ENCODE results near the gene MRPL12.

The MRPL12 gene

DNA sequence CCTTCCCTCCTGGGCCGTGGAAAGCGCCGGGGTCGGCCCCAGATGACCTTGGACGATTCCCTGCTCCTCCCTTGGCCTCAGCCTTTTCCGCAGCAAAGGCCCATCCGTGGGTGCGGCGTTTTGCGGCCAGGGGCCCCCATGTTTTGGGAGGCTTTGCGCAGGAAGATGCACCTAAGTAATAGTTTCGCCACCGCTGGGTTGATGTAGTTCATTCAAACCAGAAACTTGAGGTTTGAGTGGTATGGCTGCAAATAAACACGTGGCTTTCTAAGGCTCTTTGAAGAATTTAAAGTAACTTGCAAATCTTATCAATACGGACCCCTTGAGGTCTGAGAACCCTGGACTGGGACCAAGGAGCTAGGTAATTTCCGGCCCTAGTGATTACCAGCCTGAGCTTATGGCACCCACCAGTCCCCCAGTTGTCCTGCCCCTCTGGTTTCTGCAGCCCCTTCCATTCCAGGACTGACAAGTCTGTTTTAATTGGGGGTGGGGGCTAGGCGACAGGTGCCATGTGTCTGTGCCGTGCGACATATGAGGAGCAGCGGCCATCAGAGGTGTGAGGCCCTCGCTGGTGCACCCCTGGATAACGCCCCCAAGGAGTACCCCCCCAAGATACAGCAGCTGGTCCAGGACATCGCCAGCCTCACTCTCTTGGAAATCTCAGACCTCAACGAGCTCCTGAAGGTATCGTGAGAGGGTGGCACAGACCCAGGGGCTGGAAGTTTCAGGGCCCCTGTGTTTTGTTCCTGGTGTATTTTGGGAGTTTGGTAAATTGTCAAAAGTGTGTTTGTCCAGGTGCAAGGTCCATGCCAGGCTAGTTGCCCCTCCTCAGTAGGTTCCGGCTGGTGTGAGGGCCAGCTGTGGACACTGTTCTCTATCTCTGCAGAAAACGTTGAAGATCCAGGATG lies 834 bp downstream of the MRPL12 start:
- DNase-seq: no peak

DNA sequence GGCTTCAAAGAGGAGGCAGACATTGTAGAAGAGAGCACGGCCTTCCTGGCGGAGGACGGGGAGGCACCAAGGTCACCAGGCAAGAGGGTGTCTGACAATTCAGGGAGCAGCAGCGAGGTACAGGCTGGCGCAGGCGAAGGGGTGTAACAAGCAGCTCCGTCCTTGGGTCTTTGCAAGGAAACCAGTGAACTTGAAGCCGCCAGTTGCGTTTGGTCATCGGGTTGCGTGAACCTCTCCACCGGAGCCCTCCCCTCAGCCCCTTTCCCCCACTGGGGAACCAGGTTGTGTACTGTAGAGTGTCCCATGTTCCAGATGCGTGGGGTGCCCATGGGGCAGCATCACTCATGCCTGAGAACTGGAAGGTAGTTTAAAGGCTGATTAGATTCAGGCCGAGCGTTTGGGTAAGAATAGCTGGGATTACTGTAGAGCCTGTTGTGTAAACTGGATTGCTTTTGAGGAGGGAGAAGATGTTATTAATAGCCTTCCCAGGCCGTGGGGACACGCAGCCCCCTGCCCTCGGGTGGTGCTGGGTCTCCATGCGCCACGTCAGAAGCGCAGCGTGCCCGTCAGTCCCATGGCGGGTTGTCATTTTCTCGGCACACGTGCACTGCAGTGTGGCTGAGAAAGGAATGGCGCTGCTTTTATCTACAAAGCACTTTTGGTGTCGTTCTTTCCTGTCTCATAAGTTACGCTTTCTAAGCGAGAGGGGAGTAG lies 2.5 kb downstream of the MRPL12 start:
- no peak for DNase-seq

- DNase-seq: no peak
Observed at GRCh38 chr17:81706232-81706611, 3.1 kb downstream of the MRPL12 start.

- DNase-seq: no peak
Observed at GRCh38 chr17:81706757-81707624, 3.8 kb downstream of the MRPL12 start.

GRCh38 chr17:81707725-81708646 lies 4.8 kb downstream of the MRPL12 start:
- no peak for DNase-seq

DNA sequence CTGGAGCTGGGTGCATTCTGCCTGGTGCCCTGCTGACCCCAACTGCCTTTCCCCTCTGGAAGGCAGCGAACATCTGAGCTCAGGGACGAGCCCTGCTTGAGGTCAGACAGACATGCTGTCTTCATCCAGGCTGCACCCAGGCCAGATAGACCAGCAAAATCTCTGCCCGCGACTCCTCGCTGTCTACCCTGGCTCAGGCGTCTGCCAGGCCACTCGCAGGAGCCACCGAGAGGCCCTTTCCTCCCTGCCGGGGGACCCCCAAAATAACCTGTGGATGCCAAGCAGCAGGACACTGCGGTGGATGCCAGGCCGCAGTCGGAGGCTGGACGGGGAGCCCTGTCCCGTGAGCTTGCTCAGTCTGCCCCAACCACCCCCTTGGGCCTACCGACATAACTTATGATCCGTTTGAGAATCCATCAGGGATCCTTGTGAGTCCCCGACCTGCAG lies 5.6 kb downstream of the MRPL12 start:
- no peak for DNase-seq

DNA sequence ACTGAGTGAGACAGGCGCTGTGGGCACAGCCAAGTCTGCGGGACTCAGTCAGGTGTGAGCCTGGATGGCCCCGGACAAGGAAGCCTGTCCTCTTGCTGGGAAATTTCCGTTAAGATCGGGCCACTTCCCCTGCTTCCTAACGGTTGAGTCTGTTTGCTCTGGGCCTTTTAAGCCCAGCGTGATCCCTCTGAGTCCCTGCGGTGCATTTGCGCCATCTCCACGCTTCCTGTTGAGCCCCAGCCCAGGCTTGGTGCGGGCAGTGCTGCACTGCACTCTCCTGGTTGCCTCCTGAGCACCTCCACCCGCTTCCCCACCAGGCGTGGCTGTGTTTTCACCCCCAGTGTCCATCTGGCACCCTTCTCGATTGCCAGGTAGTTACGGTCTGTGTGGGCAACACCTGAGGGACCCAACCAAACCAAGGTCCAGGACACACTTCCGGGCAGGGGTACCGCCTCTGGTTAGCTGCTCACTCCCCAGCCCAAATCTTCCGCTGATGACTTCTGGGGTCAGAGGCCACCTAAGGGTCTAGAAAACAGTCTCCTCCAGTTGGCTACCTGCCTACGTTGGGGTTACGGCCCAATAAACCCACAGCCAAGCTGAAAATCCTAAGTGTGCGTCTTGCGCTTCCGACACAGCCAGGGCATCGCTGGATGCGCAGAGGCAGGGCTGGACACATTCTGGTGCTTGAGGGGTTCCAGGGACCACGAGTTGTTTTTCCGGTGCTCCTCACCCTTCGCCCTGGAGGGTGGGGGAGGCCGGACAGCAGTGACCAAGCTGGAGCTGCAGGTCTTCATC lies 7.5 kb downstream of the MRPL12 start:
- DNase-seq: no peak

- DNase-seq: peak; percentile 46 to 66
Observed at GRCh38 chr17:81711814-81712467, 8.8 kb downstream of the MRPL12 start, which contains the start of gene SLC25A10. Gene SLC25A10, plus strand, starts transcription at chr17:81712284. Its CDS starts 143 bp downstream, at chr17:81712427.

DNA sequence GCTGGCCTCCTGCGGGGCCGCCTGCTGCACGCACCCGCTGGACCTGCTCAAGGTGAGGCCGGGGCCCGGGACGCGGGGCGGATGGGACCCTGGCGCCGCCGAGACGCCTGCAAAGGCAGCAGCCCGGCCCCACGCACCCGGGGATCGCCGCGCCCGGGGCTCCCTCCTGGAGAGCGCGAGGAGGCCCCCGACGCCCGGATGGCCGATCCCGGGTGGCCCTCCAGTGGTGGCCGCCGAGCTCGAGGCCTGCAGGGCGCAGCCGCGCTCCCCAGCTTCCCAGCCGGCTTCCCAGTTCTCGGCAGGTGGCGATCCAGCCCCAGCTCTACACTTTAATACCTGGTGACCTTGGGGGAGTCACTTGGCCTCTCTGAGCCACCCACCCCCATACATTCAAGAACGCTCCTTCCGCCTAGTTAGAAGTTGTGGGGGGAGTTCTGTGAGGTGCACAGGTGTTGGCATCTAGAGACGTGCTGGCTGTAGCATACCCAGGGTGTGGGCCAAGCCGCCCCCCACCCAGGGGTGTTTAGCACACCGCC lies 9.4 kb downstream of the MRPL12 start:
- no peak for DNase-seq

- DNase-seq: no peak
Observed at GRCh38 chr17:81713004-81713555, 9.9 kb downstream of the MRPL12 start.

GRCh38 chr17:81713556-81714411 lies 10.6 kb downstream of the MRPL12 start:
- DNase-seq: no peak

- DNase-seq: no peak
Observed at GRCh38 chr17:81714412-81715106, 11.4 kb downstream of the MRPL12 start.

GRCh38 chr17:81715107-81715871 lies 12.1 kb downstream of the MRPL12 start:
- no peak for DNase-seq

DNA sequence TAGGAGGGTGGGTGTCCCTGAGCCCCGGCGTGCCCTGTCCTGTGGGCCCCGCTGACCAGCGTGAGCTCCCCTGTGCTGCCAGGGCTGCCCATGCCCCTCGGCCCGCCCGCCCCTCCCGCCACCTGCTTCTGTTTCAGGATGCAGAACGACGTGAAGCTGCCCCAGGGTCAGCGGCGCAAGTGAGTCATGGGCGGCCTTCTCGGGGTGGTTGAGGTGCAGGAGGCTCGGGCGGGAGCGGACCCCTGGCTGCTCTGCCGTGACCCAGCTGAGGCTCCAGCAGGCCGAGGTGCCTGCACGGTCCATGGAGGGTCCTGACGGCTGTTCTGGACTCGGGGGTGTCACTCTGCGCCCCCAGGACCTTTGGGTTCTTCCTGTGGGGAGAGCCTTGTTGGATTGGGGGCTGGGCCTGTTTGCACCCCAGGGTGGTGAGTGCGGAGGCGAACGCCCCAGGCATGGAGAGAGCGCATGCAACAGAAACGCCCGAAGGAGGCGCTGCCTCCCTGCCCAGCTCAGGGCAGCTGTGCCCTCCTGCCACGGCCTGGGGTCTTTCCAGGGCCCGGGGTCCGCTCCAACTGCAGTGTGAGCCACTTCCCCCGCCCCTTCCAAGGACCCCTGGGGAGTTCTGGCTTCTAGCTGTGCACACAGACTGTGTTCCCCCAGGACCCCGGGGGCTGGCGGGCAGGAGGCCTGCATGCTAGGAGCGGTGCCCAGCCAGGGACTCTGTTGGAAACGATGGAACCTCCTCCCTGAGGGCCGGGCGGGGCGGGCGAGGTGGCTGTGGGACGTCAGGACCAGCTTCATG lies 12.9 kb downstream of the MRPL12 start:
- DNase-seq: no peak

- no peak for DNase-seq
Observed at GRCh38 chr17:81716674-81716996, 13.5 kb downstream of the MRPL12 start.

- DNase-seq: no peak
Observed at GRCh38 chr17:81717049-81717765, 14.0 kb downstream of the MRPL12 start.
